ENCODE measurements around the gene PDZD7.

The PDZD7 gene

GRCh38 chr10:101003639-101004206 lies 27.2 kb downstream of the PDZD7 start:
- in situ Hi-C loops (cut with MboI; ENCODE audit: low sequenced_read_pairs): no loop called here
- peaks cover 13% of the 10 kb centered on the region for H3K4me1 ChIP-seq
- peaks cover 50% of the 10 kb centered on the region for H3K36me3 ChIP-seq (replicated peaks)
- no peaks in the 10 kb centered on the region for H3K27me3 ChIP-seq (ENCODE audit: low read depth)
- H3K9me3 ChIP-seq: no peaks in the 10 kb centered on the region
- no peak overlapping the region for H3K4me3 ChIP-seq
- DNase-seq (ENCODE audit: low spot score in 2 of 2): no peak

- H3K27me3 ChIP-seq (ENCODE audit: low read depth): no peaks in the 10 kb centered on the region
- no peak overlapping the region for H3K4me3 ChIP-seq
- H3K9me3 ChIP-seq: no peaks in the 10 kb centered on the region
- in situ Hi-C loops (cut with MboI; ENCODE audit: low sequenced_read_pairs): no loop called here
- H3K36me3 ChIP-seq (replicated peaks): peaks cover 49% of the 10 kb centered on the region
- H3K4me1 ChIP-seq: peaks cover 22% of the 10 kb centered on the region
- no peak for DNase-seq (ENCODE audit: low spot score in 2 of 2)
These were observed 28.5 kb downstream of the PDZD7 start for GRCh38 chr10:101002456-101002855.

- H3K4me3 ChIP-seq: no peak overlapping the region; the same call in 1 of the 2 replicates
- peaks cover 43% of the 10 kb centered on the region for H3K36me3 ChIP-seq (replicated peaks)
- H3K9me3 ChIP-seq: no peaks in the 10 kb centered on the region
- H3K27me3 ChIP-seq (ENCODE audit: low read depth): no peaks in the 10 kb centered on the region
- no peak for DNase-seq (ENCODE audit: low spot score in 2 of 2)
- in situ Hi-C loops (cut with MboI; ENCODE audit: low sequenced_read_pairs): no loop called here
- peaks cover 24% of the 10 kb centered on the region for H3K4me1 ChIP-seq
These were observed 29.3 kb downstream of the PDZD7 start for GRCh38 chr10:101001659-101002035.

GRCh38 chr10:101000915-101001658 lies 29.8 kb downstream of the PDZD7 start:
- H3K36me3 ChIP-seq (replicated peaks): peaks cover 39% of the 10 kb centered on the region
- peak overlapping the region; percentile 74 for H3K4me3 ChIP-seq
- in situ Hi-C loops (cut with MboI; ENCODE audit: low sequenced_read_pairs): no loop called here
- DNase-seq (ENCODE audit: low spot score in 2 of 2): peak in 1 of 2 experiments; percentile 40
- H3K27me3 ChIP-seq (ENCODE audit: low read depth): no peaks in the 10 kb centered on the region
- peaks cover 27% of the 10 kb centered on the region for H3K4me1 ChIP-seq
- no peaks in the 10 kb centered on the region for H3K9me3 ChIP-seq

- no peaks in the 10 kb centered on the region for H3K9me3 ChIP-seq
- H3K36me3 ChIP-seq (replicated peaks): peaks cover 34% of the 10 kb centered on the region
- H3K4me3 ChIP-seq: peak overlapping the region; percentile 74
- in situ Hi-C loops (cut with MboI; ENCODE audit: low sequenced_read_pairs): no loop called here
- H3K4me1 ChIP-seq: peaks cover 27% of the 10 kb centered on the region
- peak; percentile 12 to 44 for DNase-seq (ENCODE audit: low spot score in 2 of 2)
- no peaks in the 10 kb centered on the region for H3K27me3 ChIP-seq (ENCODE audit: low read depth)
These were observed 30.6 kb downstream of the PDZD7 start for GRCh38 chr10:101000127-101000914.

DNA sequence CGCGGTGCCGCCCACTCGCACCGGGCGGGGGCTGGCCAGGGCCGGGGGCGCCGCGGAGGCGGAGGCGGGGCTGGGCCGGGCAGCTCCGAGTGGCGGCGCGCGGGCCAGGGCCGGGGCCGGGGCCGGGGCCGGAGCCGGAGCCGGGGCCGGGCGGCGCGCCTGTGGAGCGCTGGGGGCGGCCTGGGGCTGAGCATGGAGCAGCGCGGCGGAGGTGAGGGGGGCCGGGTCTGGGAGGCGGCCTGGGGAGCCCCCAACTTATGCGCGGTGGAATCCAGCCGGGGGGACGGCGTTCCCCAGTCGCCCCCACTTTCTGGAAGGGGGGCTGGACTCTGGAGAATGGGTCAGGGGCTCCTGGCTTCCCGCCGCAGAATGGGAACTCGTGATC lies 31.2 kb downstream of the PDZD7 start, which contains the start of gene LZTS2:
TSS of gene LZTS2 (plus strand) at position 67 of the 385 bp plus-strand sequence. CDS start 2,731 bp downstream, outside the sequence.
- no peaks in the 10 kb centered on the region for H3K9me3 ChIP-seq
- no peaks in the 10 kb centered on the region for H3K27me3 ChIP-seq (ENCODE audit: low read depth)
- H3K36me3 ChIP-seq (replicated peaks): peaks cover 30% of the 10 kb centered on the region
- peaks cover 27% of the 10 kb centered on the region for H3K4me1 ChIP-seq
- H3K4me3 ChIP-seq: peak within 1 kb of the TSS; percentile 74
- in situ Hi-C loops (cut with MboI; ENCODE audit: low sequenced_read_pairs): no loop called here
- DNase-seq (ENCODE audit: low spot score in 2 of 2): no peak

GRCh38 chr10:100998991-100999741 lies 31.8 kb downstream of the PDZD7 start:
- peak; percentile 61 to 86 for DNase-seq (ENCODE audit: low spot score in 2 of 2)

DNA sequence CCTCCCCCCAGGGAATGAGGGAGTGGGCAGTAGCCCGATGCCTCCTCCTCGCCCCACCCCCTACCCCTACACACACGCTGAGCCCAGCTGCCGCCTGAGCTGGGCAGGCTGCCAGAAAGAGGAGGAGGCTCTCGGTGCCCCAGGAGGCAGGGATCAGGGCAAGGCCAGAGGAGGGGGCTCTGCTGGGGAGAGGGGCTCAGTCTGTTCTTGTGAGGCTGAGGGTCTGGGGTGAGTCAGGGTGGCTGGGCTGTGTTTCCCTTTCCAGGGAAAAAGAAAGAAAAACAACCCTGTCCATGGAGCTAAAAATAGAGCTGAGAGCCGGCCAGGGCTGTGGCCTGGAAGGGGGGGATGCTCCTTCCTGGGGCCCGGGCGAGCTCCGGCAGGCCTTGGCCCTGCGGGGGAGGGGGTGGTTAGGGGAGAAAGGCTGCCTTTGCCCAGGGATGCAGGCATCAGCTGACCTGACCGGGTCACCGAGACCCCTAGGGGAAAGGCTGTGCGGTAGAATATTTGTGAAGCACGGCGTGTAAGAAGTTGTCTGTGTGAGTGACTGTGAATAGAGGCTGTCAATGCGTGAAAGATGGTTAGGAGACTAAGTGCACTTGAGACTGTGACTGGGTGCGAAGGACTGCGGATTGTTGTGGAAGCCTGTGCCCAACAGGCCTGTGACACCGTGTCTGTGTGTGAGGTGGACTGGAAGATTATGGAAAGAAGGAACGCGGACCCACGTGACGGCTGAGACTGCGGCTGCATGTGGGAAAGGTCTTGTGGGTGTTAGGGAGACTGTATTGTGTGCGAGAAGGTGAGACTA lies 32.5 kb downstream of the PDZD7 start:
- Histone ChIP-seq H3K4me1 (peaks cover 27% of the 10 kb centered on the region), H3K4me3 (peak overlapping the region; percentile 74), H3K27me3 (ENCODE audit: low read depth) (no peaks in the 10 kb centered on the region), H3K9me3 (no peaks in the 10 kb centered on the region), H3K36me3 (replicated peaks) (peaks cover 31% of the 10 kb centered on the region)
- in situ Hi-C loops (cut with MboI; ENCODE audit: low sequenced_read_pairs): no loop called here
- peak; percentile 73 to 94 for DNase-seq (ENCODE audit: low spot score in 2 of 2)

More at GRCh38 chr10:100998991-100999741, 31.8 kb downstream of the PDZD7 start:
- H3K4me3 ChIP-seq: peak overlapping the region; percentile 74
- H3K36me3 ChIP-seq (replicated peaks): peaks cover 31% of the 10 kb centered on the region
- peaks cover 27% of the 10 kb centered on the region for H3K4me1 ChIP-seq
- no peaks in the 10 kb centered on the region for H3K9me3 ChIP-seq
- H3K27me3 ChIP-seq (ENCODE audit: low read depth): no peaks in the 10 kb centered on the region
- in situ Hi-C loops (cut with MboI; ENCODE audit: low sequenced_read_pairs): no loop called here

DNA sequence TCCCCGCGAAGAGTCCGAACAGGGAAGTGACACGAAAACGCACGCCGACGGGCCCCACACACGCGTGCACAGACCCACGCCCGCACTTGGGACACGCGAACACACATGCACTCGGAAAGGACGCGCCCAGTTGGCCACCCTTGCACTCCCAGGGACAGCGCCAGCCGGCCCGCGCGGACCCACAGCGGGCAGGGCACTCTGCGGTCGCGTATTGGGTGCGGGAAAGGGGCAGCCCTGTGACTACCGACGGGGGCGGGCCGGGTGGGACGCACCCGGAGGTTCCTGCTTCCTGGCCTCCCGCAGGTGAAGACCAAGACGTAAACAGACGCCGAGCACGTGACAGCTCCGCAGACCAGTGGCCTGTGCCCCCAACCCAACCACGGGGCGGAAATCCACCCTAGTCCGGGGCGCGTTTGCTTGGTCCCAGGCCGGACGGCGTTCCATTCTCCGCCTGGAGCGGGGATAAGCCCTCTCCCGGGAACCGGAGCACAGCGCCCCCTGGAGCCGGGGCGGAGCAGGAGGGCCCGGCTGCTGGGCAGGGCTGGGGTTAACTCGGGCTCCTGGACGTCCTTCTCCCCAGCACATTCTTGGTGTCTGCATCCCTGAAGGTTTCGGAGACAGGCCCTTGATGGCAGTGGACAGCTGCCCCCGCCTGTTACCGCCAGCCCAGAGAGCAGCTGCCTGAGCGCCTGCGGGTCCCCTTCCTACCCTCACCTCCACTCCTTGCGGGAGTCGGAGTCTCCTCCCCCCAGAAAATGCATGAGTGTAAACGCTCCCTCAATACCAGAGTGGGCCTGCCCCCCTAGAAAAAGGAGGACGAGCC lies 33.4 kb downstream of the PDZD7 start:
- peak; percentile 66 to 90 for DNase-seq (ENCODE audit: low spot score in 2 of 2)

DNA sequence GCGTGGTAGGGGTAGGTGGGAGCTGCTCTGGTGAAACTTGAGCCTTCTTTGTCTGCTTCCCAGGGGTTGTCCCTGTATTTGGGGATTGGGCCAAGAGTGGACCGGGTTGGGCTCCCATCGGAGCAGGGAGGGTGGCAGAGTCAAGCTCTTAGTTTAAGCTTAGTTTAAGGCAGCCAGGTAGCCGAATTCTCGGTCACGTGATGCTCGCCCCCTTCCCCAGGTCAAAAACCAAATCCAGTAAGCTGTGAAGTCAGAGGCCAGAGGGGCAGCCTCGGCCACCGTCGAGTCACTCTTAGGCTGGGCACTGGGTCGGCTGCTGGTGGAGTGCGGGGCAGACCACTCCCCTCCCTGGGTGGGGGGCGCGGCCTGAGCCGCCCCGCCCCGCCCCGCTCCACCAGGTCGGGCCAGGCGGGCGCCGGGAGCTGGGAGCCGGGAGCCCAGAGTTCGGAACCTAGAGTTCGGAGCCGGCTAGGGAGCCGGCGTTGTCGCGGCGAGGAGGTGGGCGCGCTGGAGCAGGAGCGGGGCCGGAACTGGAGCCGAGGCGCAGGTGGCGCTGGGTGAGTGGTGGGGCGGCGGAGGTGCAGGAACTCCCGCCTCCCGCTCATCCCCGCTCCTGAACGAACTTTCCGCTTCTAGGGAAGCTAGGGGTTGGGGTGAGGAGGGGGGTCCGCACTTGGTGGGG lies 34.1 kb downstream of the PDZD7 start:
- H3K4me3 ChIP-seq: peak overlapping the region; percentile 74
- H3K27me3 ChIP-seq (ENCODE audit: low read depth): no peaks in the 10 kb centered on the region
- DNase-seq (ENCODE audit: low spot score in 2 of 2): peak; percentile 11 to 65
- H3K9me3 ChIP-seq: no peaks in the 10 kb centered on the region
- peaks cover 22% of the 10 kb centered on the region for H3K36me3 ChIP-seq (replicated peaks)
- in situ Hi-C loops (cut with MboI; ENCODE audit: low sequenced_read_pairs): no loop called here
- peaks cover 27% of the 10 kb centered on the region for H3K4me1 ChIP-seq

More for the DNA sequence above, 33.4 kb downstream of the PDZD7 start:
- Histone ChIP-seq H3K27me3 (ENCODE audit: low read depth) (no peaks in the 10 kb centered on the region), H3K4me1 (peaks cover 27% of the 10 kb centered on the region), H3K4me3 (peak overlapping the region; percentile 74), H3K36me3 (replicated peaks) (peaks cover 30% of the 10 kb centered on the region), H3K9me3 (no peaks in the 10 kb centered on the region)
- in situ Hi-C loops (cut with MboI; ENCODE audit: low sequenced_read_pairs): no loop called here

GRCh38 chr10:100995181-100995580 lies 35.7 kb downstream of the PDZD7 start:
- H3K4me1 ChIP-seq: peaks cover 19% of the 10 kb centered on the region
- DNase-seq (ENCODE audit: low spot score in 2 of 2): no peak

More at GRCh38 chr10:100995181-100995580, 35.7 kb downstream of the PDZD7 start:
- H3K9me3 ChIP-seq: no peaks in the 10 kb centered on the region
- H3K36me3 ChIP-seq (replicated peaks): peaks cover 37% of the 10 kb centered on the region
- H3K27me3 ChIP-seq (ENCODE audit: low read depth): no peaks in the 10 kb centered on the region
- in situ Hi-C loops (cut with MboI; ENCODE audit: low sequenced_read_pairs): no loop called here
- H3K4me3 ChIP-seq: no peak overlapping the region

Data from HAP-1 (cell line).